Measurements from ENCODE around the gene SOX8.

- TF ChIP-seq CTCF (IDR thresholded peaks at IDR 0.05; ENCODE audit: low read length) (no peak), EZH2 (IDR thresholded peaks at IDR 0.05; ENCODE audit: borderline replicate concordance, low read length) (no peak)
These were observed 1.8 kb downstream of the SOX8 start for GRCh38 chr16:983044-984030.
